MM.1S (cell line): ENCODE results near the gene KCNMA1.

ENCODE experiments used
- DNase-seq: peaks from one replicate; pipeline ENCODE4 v3.0.0-alpha.2; 2015
- H2AFZ ChIP-seq: fragments of 300-600 bp; sonication (generic); 2 replicates; pipeline ENCODE4 v1.6.0; 2016; ENCODE audit warnings: antibody characterized with exemption, low read length
- H3F3A ChIP-seq: fragments of 300-600 bp; sonication (generic); 2 replicates; pipeline ENCODE4 v1.6.1; 2016; ENCODE audit warnings: mild to moderate bottlenecking, antibody characterized with exemption, low read length, moderate library complexity, mixed read lengths; ENCODE audit not compliant: insufficient read depth
- H3K27ac ChIP-seq: fragments of 300-600 bp; sonication (generic); 2 replicates; pipeline ENCODE4 v1.5.1; 2016; ENCODE audit warnings: mild to moderate bottlenecking, low read length
- H3K27me3 ChIP-seq: fragments of 300-600 bp; sonication (generic); replicated peaks from 2 replicates; pipeline ENCODE4 v1.6.0; 2016; ENCODE audit warnings: low read length; ENCODE audit not compliant: insufficient read depth
- H3K36me3 ChIP-seq: fragments of 300-600 bp; sonication (generic); replicated peaks from 2 replicates; pipeline ENCODE4 v1.6.1; 2016; ENCODE audit warnings: mild to moderate bottlenecking, low read length, mixed read lengths; ENCODE audit not compliant: insufficient read depth
- H3K4me1 ChIP-seq: fragments of 300-600 bp; sonication (generic); 2 replicates; pipeline ENCODE4 v1.6.1; 2016; ENCODE audit warnings: low read length, mixed read lengths
- H3K4me2 ChIP-seq: fragments of 300-600 bp; sonication (generic); 2 replicates; pipeline ENCODE4 v1.6.0; 2016; ENCODE audit warnings: low read depth, low read length
- H3K4me3 ChIP-seq: fragments of 300-600 bp; sonication (generic); 2 replicates; pipeline ENCODE4 v1.5.1; 2016; ENCODE audit warnings: low read length, mixed read lengths
- H3K79me2 ChIP-seq: fragments of 300-600 bp; sonication (generic); 2 replicates; pipeline ENCODE4 v1.6.1; 2016; ENCODE audit warnings: mixed run types, low read length, mixed read lengths
- H3K9ac ChIP-seq: fragments of 300-600 bp; sonication (generic); 2 replicates; pipeline ENCODE4 v1.6.1; 2016; ENCODE audit warnings: low read length, mixed read lengths
- H3K9me2 ChIP-seq: fragments of 300-600 bp; sonication (generic); replicated peaks from 2 replicates; pipeline ENCODE4 v1.6.1; 2016; ENCODE audit warnings: mild to moderate bottlenecking, low read length, mixed read lengths; ENCODE audit not compliant: insufficient read depth
- H3K9me3 ChIP-seq: fragments of 300-600 bp; sonication (generic); replicated peaks from 2 replicates; pipeline ENCODE4 v1.6.1; 2016; ENCODE audit warnings: mild to moderate bottlenecking, low read length, mixed read lengths; ENCODE audit not compliant: insufficient read depth
- H4K20me1 ChIP-seq: fragments of 300-600 bp; sonication (generic); 2 replicates; pipeline ENCODE4 v1.6.1; 2016; ENCODE audit warnings: mild to moderate bottlenecking, low read length, moderate library complexity, mixed read lengths; ENCODE audit not compliant: insufficient read depth
- EZH2 ChIP-seq: fragments of 300-600 bp; sonication (generic); optimal IDR thresholded peaks from 2 replicates; pipeline ENCODE3; 2017; ENCODE audit warnings: low read depth, mild to moderate bottlenecking, antibody characterized with exemption, low read length, mixed read lengths
- EZH2phosphoT487 ChIP-seq: fragments of 300-600 bp; sonication (generic); IDR thresholded peaks from 2 replicates; pipeline ENCODE4 v1.6.1; 2018; ENCODE audit warnings: antibody characterized with exemption, low read length
- TF ChIP-seq, protein P1 (sequence below): fragments of 300-600 bp; sonication (generic); IDR thresholded peaks from 2 replicates; pipeline ENCODE4 v1.5.1; 2016; ENCODE audit warnings: antibody characterized with exemption, low read length, mixed read lengths

Gene KCNMA1

GRCh38 chr10:77634939-77635338, 2.7 kb downstream of the KCNMA1 start:
- Histone ChIP-seq H3K4me3 (no peak overlapping the region), H3K27me3 (peaks cover 54% of the 10 kb centered on the region), H3K9ac (no peak overlapping the region), H3K36me3 (no peaks in the 10 kb centered on the region), H3K79me2 (no peaks in the 10 kb centered on the region), H3K4me1 (0 out of 2 replicates have a peak, but pooled peaks cover 6% of the 10 kb centered on the region), H3K9me3 (no peaks in the 10 kb centered on the region), H3K27ac (no peak overlapping the region), H3K9me2 (no peaks in the 10 kb centered on the region), H3F3A (no peaks in the 10 kb centered on the region), H4K20me1 (no peaks in the 10 kb centered on the region), H2AFZ (no peak overlapping the region), H3K4me2 (no peak overlapping the region)
- no peak for DNase-seq
- TF ChIP-seq EZH2 (no peak), EZH2phosphoT487 (no peak)
- TF ChIP-seq, protein P1, sequence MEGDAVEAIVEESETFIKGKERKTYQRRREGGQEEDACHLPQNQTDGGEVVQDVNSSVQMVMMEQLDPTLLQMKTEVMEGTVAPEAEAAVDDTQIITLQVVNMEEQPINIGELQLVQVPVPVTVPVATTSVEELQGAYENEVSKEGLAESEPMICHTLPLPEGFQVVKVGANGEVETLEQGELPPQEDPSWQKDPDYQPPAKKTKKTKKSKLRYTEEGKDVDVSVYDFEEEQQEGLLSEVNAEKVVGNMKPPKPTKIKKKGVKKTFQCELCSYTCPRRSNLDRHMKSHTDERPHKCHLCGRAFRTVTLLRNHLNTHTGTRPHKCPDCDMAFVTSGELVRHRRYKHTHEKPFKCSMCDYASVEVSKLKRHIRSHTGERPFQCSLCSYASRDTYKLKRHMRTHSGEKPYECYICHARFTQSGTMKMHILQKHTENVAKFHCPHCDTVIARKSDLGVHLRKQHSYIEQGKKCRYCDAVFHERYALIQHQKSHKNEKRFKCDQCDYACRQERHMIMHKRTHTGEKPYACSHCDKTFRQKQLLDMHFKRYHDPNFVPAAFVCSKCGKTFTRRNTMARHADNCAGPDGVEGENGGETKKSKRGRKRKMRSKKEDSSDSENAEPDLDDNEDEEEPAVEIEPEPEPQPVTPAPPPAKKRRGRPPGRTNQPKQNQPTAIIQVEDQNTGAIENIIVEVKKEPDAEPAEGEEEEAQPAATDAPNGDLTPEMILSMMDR: no peak

- no peaks in the 10 kb centered on the region for H3F3A ChIP-seq
- H3K79me2 ChIP-seq: no peaks in the 10 kb centered on the region
- DNase-seq: no peak
- H3K4me2 ChIP-seq: no peak overlapping the region
- TF ChIP-seq EZH2phosphoT487 (no peak), EZH2 (no peak)
- TF ChIP-seq, protein P1: no peak
- no peak overlapping the region for H3K9ac ChIP-seq
- H3K27ac ChIP-seq: no peak overlapping the region
- H3K36me3 ChIP-seq: no peaks in the 10 kb centered on the region
- H3K27me3 ChIP-seq: peaks cover 39% of the 10 kb centered on the region
- no peaks in the 10 kb centered on the region for H4K20me1 ChIP-seq
- no peak overlapping the region for H3K4me3 ChIP-seq
- no peak overlapping the region for H2AFZ ChIP-seq
- no peaks in the 10 kb centered on the region for H3K9me3 ChIP-seq
- H3K4me1 ChIP-seq: 0 out of 2 replicates have a peak, but pooled peaks cover 6% of the 10 kb centered on the region
- no peaks in the 10 kb centered on the region for H3K9me2 ChIP-seq
These were observed 4.2 kb downstream of the KCNMA1 start for GRCh38 chr10:77633376-77633775.

GRCh38 chr10:77631241-77631640, 6.4 kb downstream of the KCNMA1 start:
- H3K9me2 ChIP-seq: no peaks in the 10 kb centered on the region
- no peak overlapping the region for H3K4me2 ChIP-seq
- H3K27ac ChIP-seq: no peak overlapping the region
- no peak overlapping the region for H2AFZ ChIP-seq
- no peaks in the 10 kb centered on the region for H3K9me3 ChIP-seq
- no peak for DNase-seq
- no peaks in the 10 kb centered on the region for H3K79me2 ChIP-seq
- H3K27me3 ChIP-seq: peaks cover 23% of the 10 kb centered on the region
- no peaks in the 10 kb centered on the region for H3K4me1 ChIP-seq
- H3K36me3 ChIP-seq: no peaks in the 10 kb centered on the region
- H4K20me1 ChIP-seq: no peaks in the 10 kb centered on the region
- no peak overlapping the region for H3K9ac ChIP-seq
- no peak for TF ChIP-seq EZH2phosphoT487
- TF ChIP-seq EZH2: no peak
- TF ChIP-seq, protein P1: no peak
- no peaks in the 10 kb centered on the region for H3F3A ChIP-seq
- H3K4me3 ChIP-seq: no peak overlapping the region
